IMR-90 (cell line): ENCODE data around the gene ATP2B1. TPM values are rescaled to one million over a fixed set of nuclear protein-coding genes. Genes with fewer than 3 reads are reported as not detected.

Experiments
- ATAC-seq: fragments of 200-7000 bp; cut with Tn5 transposase; 2 replicates; pipeline ENCODE4 v1.9.1; 2020; ENCODE audit warnings: low read depth, mild to moderate bottlenecking, moderate library complexity
- Bru-seq: library from RNA; stranded (reverse); fragments of 400-500 nt; gene quantifications from one replicate; lab custom pipeline; 2021; lab: Mats Ljungman, UMichigan
- BruChase-seq, 2 experiments: library from RNA; stranded (reverse); fragments of 400-500 nt; gene quantifications; one replicate each; lab custom pipeline; 2021; lab: Mats Ljungman, UMichigan
- BruUV-seq: library from RNA; stranded (reverse); fragments of 400-500 nt; replicated peaks from 2 replicates; lab custom pipeline; 2021; lab: Mats Ljungman, UMichigan
- CTCF ChIA-PET: fragments of 300-600 bp; formaldehyde crosslinking; extraction: SDS; loops from one replicate; lab custom pipeline; 2021; ENCODE audit warnings: antibody characterized with exemption; lab: Yijun Ruan, JAX
- POLR2A ChIA-PET: fragments of 300-600 bp; sonication (Branson Sonifier 250); formaldehyde crosslinking; loops from one replicate; lab custom pipeline; 2022; ENCODE audit warnings: antibody characterized with exemption; ENCODE audit not compliant: unreplicated experiment; lab: Charles Lee
- DNase-seq: peaks from one replicate; pipeline ENCODE4 v3.0.0; 2013
- H2AFZ ChIP-seq: replicated peaks from 2 replicates; pipeline ENCODE3; 2013; ENCODE audit warnings: low read length, mild to moderate bottlenecking; ENCODE audit not compliant: poor library complexity
- H2AK5ac ChIP-seq: 2 replicates; pipeline ENCODE4 v1.6.1; 2013; ENCODE audit warnings: low read depth, low read length, inconsistent platforms
- H2AK9ac ChIP-seq: replicated peaks from 2 replicates; pipeline ENCODE3; 2013; ENCODE audit warnings: mild to moderate bottlenecking, low read depth, low read length, moderate library complexity; ENCODE audit not compliant: poor library complexity
- H2BK120ac ChIP-seq: 2 replicates; pipeline ENCODE4 v1.6.1; 2013; ENCODE audit warnings: low read depth, low read length, inconsistent platforms
- H2BK15ac ChIP-seq: 3 replicates; pipeline ENCODE4 v1.6.1; 2013; ENCODE audit warnings: low read depth, low read length, inconsistent platforms
- H2BK20ac ChIP-seq: 2 replicates; pipeline ENCODE4 v1.6.1; 2013; ENCODE audit warnings: low read depth, mild to moderate bottlenecking, inconsistent platforms, low read length, moderate library complexity
- H2BK5ac ChIP-seq: 2 replicates; pipeline ENCODE4 v1.6.1; 2013; ENCODE audit warnings: mild to moderate bottlenecking, low read depth, low read length, inconsistent platforms; ENCODE audit not compliant: poor library complexity, severe bottlenecking
- H3K14ac ChIP-seq: replicated peaks from 2 replicates; pipeline ENCODE4 v1.6.1; 2013; ENCODE audit warnings: low read depth, low read length, inconsistent platforms
- H3K18ac ChIP-seq: 2 replicates; pipeline ENCODE4 v1.6.1; 2013; ENCODE audit warnings: low read depth, low read length, control low read depth
- H3K23ac ChIP-seq: 2 replicates; pipeline ENCODE4 v1.6.1; 2013; ENCODE audit warnings: low read depth, low read length, inconsistent platforms
- H3K27ac ChIP-seq: 2 replicates; pipeline ENCODE4 v1.5.1; 2013; ENCODE audit warnings: mild to moderate bottlenecking, control low read depth, low read length; ENCODE audit not compliant: insufficient read depth
- H3K27me3 ChIP-seq: 2 replicates; pipeline ENCODE4 v1.6.1; 2013; ENCODE audit warnings: low read length; ENCODE audit not compliant: control insufficient read depth, insufficient read depth
- H3K36me3 ChIP-seq: 2 replicates; pipeline ENCODE4 v1.6.1; 2013; ENCODE audit warnings: low read length, mixed read lengths; ENCODE audit not compliant: control insufficient read depth, insufficient read depth
- H3K4ac ChIP-seq: 2 replicates; pipeline ENCODE4 v1.6.1; 2013; ENCODE audit warnings: low read depth, low read length, inconsistent platforms
- H3K4me1 ChIP-seq: 2 replicates; pipeline ENCODE4 v1.6.1; 2013; ENCODE audit warnings: low read length, mixed read lengths; ENCODE audit not compliant: control insufficient read depth, insufficient read depth
- H3K4me2 ChIP-seq: 2 replicates; pipeline ENCODE4 v1.6.1; 2013; ENCODE audit warnings: low read depth, mild to moderate bottlenecking, control low read depth, low read length, moderate library complexity
- H3K4me3 ChIP-seq: 2 replicates; pipeline ENCODE4 v1.5.1; 2013; ENCODE audit warnings: low read depth, mild to moderate bottlenecking, control low read depth, low read length, moderate library complexity; ENCODE audit not compliant: insufficient read depth
- H3K56ac ChIP-seq: 2 replicates; pipeline ENCODE4 v1.6.1; 2013; ENCODE audit warnings: low read length, inconsistent platforms; ENCODE audit not compliant: insufficient read depth; ENCODE audit errors: extremely low read depth
- H3K79me1 ChIP-seq, 2 experiments: 2 replicates each; pipeline ENCODE4 v1.6.1; 2013; ENCODE audit warnings: low read length in 2 of 2, inconsistent platforms in 1 of 2, low read depth in 1 of 2
- H3K9ac ChIP-seq: 2 replicates; pipeline ENCODE4 v1.6.1; 2013; ENCODE audit warnings: low read depth, low read length, control low read depth
- H3K9me1 ChIP-seq: 2 replicates; pipeline ENCODE4 v1.6.1; 2013; ENCODE audit warnings: low read length, inconsistent platforms; ENCODE audit not compliant: insufficient read depth
- H3K9me3 ChIP-seq: 2 replicates; pipeline ENCODE4 v1.6.1; 2013; ENCODE audit warnings: low read length; ENCODE audit not compliant: control insufficient read depth, insufficient read depth
- H4K20me1 ChIP-seq: 2 replicates; pipeline ENCODE4 v1.6.1; 2013; ENCODE audit warnings: low read length, inconsistent platforms; ENCODE audit not compliant: insufficient read depth
- H4K5ac ChIP-seq: 2 replicates; pipeline ENCODE4 v1.6.1; 2013; ENCODE audit warnings: mild to moderate bottlenecking, low read depth, low read length, control low read depth
- H4K8ac ChIP-seq, 2 experiments: 2 replicates each; pipeline ENCODE4 v1.6.1; 2013; ENCODE audit warnings: low read depth in 2 of 2, low read length in 2 of 2, control low read depth in 1 of 2, inconsistent platforms in 1 of 2
- H4K91ac ChIP-seq: 2 replicates; pipeline ENCODE4 v1.6.1; 2013; ENCODE audit warnings: low read depth, low read length, inconsistent platforms; ENCODE audit not compliant: insufficient read depth
- BHLHE40 ChIP-seq: fragments of 150-350 bp; IDR thresholded peaks from 2 replicates; pipeline ENCODE4 v1.6.1; 2016; ENCODE audit warnings: mild to moderate bottlenecking, low read depth, low read length
- CHD1 ChIP-seq: IDR thresholded peaks from 2 replicates; pipeline ENCODE4 v1.6.1; 2012; ENCODE audit warnings: low read depth, low read length, improper control_type of control experiment
- ELK1 ChIP-seq: fragments of 150-350 bp; IDR thresholded peaks from 2 replicates; pipeline ENCODE4 v1.6.1; 2016; ENCODE audit warnings: low read depth, mild to moderate bottlenecking, low read length, moderate library complexity, borderline replicate concordance
- MAFK ChIP-seq: IDR thresholded peaks from 2 replicates; pipeline ENCODE4 v1.6.1; 2012; ENCODE audit warnings: low read depth, low read length, improper control_type of control experiment
- MAZ ChIP-seq: IDR thresholded peaks from 2 replicates; pipeline ENCODE4 v1.6.1; 2012; ENCODE audit warnings: low read depth, mild to moderate bottlenecking, low read length, improper control_type of control experiment, moderate library complexity, borderline replicate concordance
- MXI1 ChIP-seq: IDR thresholded peaks from 2 replicates; pipeline ENCODE4 v1.6.1; 2012; ENCODE audit warnings: low read depth, mild to moderate bottlenecking, low read length, moderate library complexity, borderline replicate concordance
- RFX5 ChIP-seq: IDR thresholded peaks from 2 replicates; pipeline ENCODE4 v1.8.0; 2012; ENCODE audit warnings: low read depth, mild to moderate bottlenecking, low read length, moderate library complexity
- SMC3 ChIP-seq: fragments of 150-350 bp; IDR thresholded peaks from 2 replicates; pipeline ENCODE4 v1.6.1; 2016; ENCODE audit warnings: low read depth, mild to moderate bottlenecking, antibody characterized with exemption, low read length, moderate library complexity
- WGBS, 2 experiments: methylation state at CpG; one replicate each; pipeline versions ENCODE4 v1.1.5 to v1.1.7; 2013; ENCODE audit warnings: missing lambda C conversion rate in 2 of 2; ENCODE audit not compliant: insufficient read length in 1 of 2; ENCODE audit errors: extremely low coverage in 2 of 2; 5-methylcytosine and 5-hydroxymethylcytosine counted together
- dilution Hi-C: fragments of 300-500 bp; cut with HindIII; formaldehyde crosslinking; loops from one replicate; pipeline ENCODE4 v1.14.3; 2018; ENCODE audit warnings: low sequenced_read_pairs; ENCODE audit not compliant: unreplicated experiment
- in situ Hi-C: fragments of 300-500 bp; cut with MboI; formaldehyde crosslinking; loops from 3 replicates; pipeline ENCODE4 v1.14.3; 2019; ENCODE audit warnings: low sequenced_read_pairs, inconsistent platforms, mixed read lengths
- intact Hi-C: fragments of 100-400 bp; cut with micrococcal nuclease; formaldehyde crosslinking; loops from 2 replicates; pipeline ENCODE4 v1.10.0; 2022
- long read RNA-seq: library from polyadenylated mRNA; unstranded; transcript quantifications from one replicate; pipeline ENCODE4 v2.0.0, GENCODE V29; 2021; ENCODE audit not compliant: unreplicated experiment
- polyA plus RNA-seq, 3 experiments: library from polyadenylated mRNA; depleted of rRNA; stranded (reverse); fragments of >200 nt; gene quantifications; 2 replicates each; pipeline ENCODE4 v1.2.3, GENCODE V29; 2012; ENCODE audit warnings: low replicate concordance in 1 of 3
- total RNA-seq: library from RNA; depleted of rRNA; stranded (reverse); fragments of >200 nt; gene quantifications from 2 replicates; pipeline ENCODE4 v1.2.3, GENCODE V29; 2012; rRNA removed
- TF ChIP-seq, protein P1 (sequence below): conservative IDR thresholded peaks from 2 replicates; pipeline ENCODE4 v1.5.1; 2012; ENCODE audit warnings: mild to moderate bottlenecking, low read depth, low read length, improper control_type of control experiment
- TF ChIP-seq, protein P2 (sequence below): fragments of 150-350 bp; IDR thresholded peaks from 2 replicates; pipeline ENCODE4 v1.6.1; 2017; ENCODE audit warnings: mild to moderate bottlenecking, antibody characterized with exemption, low read length, low read depth

Gene ATP2B1
- 32.6 and 42.5 TPM in 2 replicates for total RNA-seq
- polyA plus RNA-seq (2012; rRNA removed) = 9.6 and 9.9 TPM in 2 replicates
- 1.2 and 4.2 TPM in 2 replicates for polyA plus RNA-seq (2012; cell fraction: cytosol; rRNA removed)
- 0.72 and 18.7 TPM in 2 replicates for polyA plus RNA-seq (2012; cell fraction: nucleus; rRNA removed; ENCODE audit: low replicate concordance)
- percentile 86 among the genes with signal in this experiment for Bru-seq, nascent RNA
- BruChase-seq, experiment 1, labeled RNA remaining after a 6-hour chase = percentile 73 among the genes with signal in this experiment
- percentile 77 among the genes with signal in this experiment for BruChase-seq, experiment 2, labeled RNA remaining after a 2-hour chase
- long read RNA-seq, full-length matches to known transcripts = 5 of 73 reads
- long read RNA-seq, partial matches to known transcripts = 58 of 73 reads
- long read RNA-seq, other reads (novel, unspliced or antisense) = 10 of 73 reads

DNA sequence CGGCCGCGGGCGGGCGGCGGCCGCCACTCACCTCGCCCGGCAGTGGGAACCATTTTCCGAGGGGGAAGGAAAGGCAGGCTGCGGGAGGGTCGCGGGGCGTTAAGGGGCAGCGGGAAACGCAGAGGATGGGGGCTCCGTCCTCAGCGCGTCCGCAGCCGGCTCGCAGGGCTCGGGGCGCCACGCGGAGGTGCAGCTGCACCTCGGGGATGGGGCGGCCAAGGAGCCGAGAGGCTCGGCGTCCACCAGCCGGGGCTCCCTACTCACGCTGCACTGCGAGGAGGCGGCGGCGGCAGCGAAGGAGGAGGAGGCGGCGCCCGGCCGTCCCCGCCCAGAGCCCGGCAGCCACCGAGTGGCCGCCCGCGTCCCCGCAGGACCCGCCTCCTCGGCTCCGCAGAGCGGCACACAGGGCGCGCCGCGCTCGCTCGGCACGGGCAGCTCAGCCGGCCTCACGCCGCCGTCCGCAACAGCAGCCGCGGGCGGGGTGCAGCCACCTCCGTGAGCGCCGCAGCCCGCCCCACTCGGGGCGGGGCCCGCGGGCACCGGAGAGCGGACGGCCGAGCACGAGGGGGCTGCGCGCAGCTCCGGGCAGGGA is at the start of gene ATP2B1:
TSS of gene ATP2B1 (minus strand) at position 274 of the 592 bp plus-strand sequence. CDS start 52,952 bp downstream, outside the sequence.
- Histone ChIP-seq H3K4me1 (no peaks in the 10 kb centered on the region), H2AK9ac (peak within 1 kb of the TSS; percentile 92), H3K36me3 (no peaks in the 10 kb centered on the region), H3K27ac (peak within 1 kb of the TSS; percentile 87), H2BK20ac (peak within 1 kb of the TSS; percentile 49; the same call in 1 of the 2 replicates), H3K79me1 (peaks cover 5 to 25% of the 10 kb centered on the region in 2 experiments; a peak in 3 of 4 replicates), H3K56ac (peak within 1 kb of the TSS; percentile 81; the same call in 1 of the 2 replicates), H4K20me1 (peaks cover 39% of the 10 kb centered on the region; the same call in 1 of the 2 replicates), H4K91ac (peak within 1 kb of the TSS; percentile 60), H4K8ac (peak within 1 kb of the TSS; percentile 73 to 75; a peak in 2 of 4 replicates), H2BK5ac (peak within 1 kb of the TSS; percentile 93), H2AFZ (peak within 1 kb of the TSS; percentile 100), H2BK15ac (no peak within 1 kb of the TSS; the same call in 2 of the 3 replicates), H2AK5ac (peak within 1 kb of the TSS; percentile 67; the same call in 1 of the 2 replicates), H3K23ac (peak within 1 kb of the TSS; percentile 96), H3K9me3 (no peaks in the 10 kb centered on the region), H3K9me1 (no peaks in the 10 kb centered on the region), H3K18ac (peak within 1 kb of the TSS; percentile 45; the same call in 1 of the 2 replicates), H3K4me3 (peak within 1 kb of the TSS; percentile 86), H3K4ac (peak within 1 kb of the TSS; percentile 81), H2BK120ac (peak within 1 kb of the TSS; percentile 88), H3K27me3 (no peaks in the 10 kb centered on the region), H3K14ac (peak within 1 kb of the TSS; percentile 84), H3K9ac (peak within 1 kb of the TSS; percentile 85), H3K4me2 (peak within 1 kb of the TSS; percentile 82), H4K5ac (peak within 1 kb of the TSS; percentile 21; the same call in 1 of the 2 replicates)
- no TSS peak for BruUV-seq
- 0% methylated on average over 29 of the region's 84 CpGs; no CpG with 5 or more reads in 1 of the 2 experiments for WGBS, 2 experiments
- in situ Hi-C loops (loop anchor here (10.0 kb wide), 1 partner anchor 164 kb away; no protein-coding TSS in a partner anchor), dilution Hi-C loops (no loop called here), intact Hi-C loops (loop anchor here (1.0 to 10.0 kb wide), 7 partner anchors 240 to 1232 kb away; no protein-coding TSS in a partner anchor)
- ChIA-PET CTCF (interaction anchor here (0.6 to 1.1 kb wide), 2 partner anchors 18 to 394 kb away, joined by 3 to 4 read pairs; no protein-coding TSS in a partner anchor), POLR2A (interaction anchor here (0.6 kb wide), 2 partner anchors 158 to 749 kb away, joined by 3 read pairs; no protein-coding TSS in a partner anchor)
- ATAC-seq (peak; percentile 79), DNase-seq (peak; percentile 83)
- TF ChIP-seq MAZ (no peak), ELK1 (no peak), MXI1 (no peak; the same call in 1 of the 2 replicates), RFX5 (no peak), MAFK (no peak), SMC3 (no peak), BHLHE40 (peak; percentile 80), CHD1 (no peak; the same call in 1 of the 2 replicates)
- TF ChIP-seq, protein P1, sequence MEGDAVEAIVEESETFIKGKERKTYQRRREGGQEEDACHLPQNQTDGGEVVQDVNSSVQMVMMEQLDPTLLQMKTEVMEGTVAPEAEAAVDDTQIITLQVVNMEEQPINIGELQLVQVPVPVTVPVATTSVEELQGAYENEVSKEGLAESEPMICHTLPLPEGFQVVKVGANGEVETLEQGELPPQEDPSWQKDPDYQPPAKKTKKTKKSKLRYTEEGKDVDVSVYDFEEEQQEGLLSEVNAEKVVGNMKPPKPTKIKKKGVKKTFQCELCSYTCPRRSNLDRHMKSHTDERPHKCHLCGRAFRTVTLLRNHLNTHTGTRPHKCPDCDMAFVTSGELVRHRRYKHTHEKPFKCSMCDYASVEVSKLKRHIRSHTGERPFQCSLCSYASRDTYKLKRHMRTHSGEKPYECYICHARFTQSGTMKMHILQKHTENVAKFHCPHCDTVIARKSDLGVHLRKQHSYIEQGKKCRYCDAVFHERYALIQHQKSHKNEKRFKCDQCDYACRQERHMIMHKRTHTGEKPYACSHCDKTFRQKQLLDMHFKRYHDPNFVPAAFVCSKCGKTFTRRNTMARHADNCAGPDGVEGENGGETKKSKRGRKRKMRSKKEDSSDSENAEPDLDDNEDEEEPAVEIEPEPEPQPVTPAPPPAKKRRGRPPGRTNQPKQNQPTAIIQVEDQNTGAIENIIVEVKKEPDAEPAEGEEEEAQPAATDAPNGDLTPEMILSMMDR = peak; percentile 30; the same call in 1 of the 2 replicates
- TF ChIP-seq, protein P2, sequence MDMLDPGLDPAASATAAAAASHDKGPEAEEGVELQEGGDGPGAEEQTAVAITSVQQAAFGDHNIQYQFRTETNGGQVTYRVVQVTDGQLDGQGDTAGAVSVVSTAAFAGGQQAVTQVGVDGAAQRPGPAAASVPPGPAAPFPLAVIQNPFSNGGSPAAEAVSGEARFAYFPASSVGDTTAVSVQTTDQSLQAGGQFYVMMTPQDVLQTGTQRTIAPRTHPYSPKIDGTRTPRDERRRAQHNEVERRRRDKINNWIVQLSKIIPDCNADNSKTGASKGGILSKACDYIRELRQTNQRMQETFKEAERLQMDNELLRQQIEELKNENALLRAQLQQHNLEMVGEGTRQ = no peak
